Upper lobe of left lung (tissue), 6 donors: ENCODE measurements around the gene FRMD5. TPM values are rescaled to one million over a fixed set of nuclear protein-coding genes. Genes with fewer than 3 reads are reported as not detected.

ENCODE experiments used
- ATAC-seq, 2 donors: fragments of 200-7000 bp; cut with Tn5 transposase; one replicate each; pipeline ENCODE4 v1.9.1; 2022; ENCODE audit warnings: mild to moderate bottlenecking in 2 of 2, moderate library complexity in 2 of 2; ENCODE audit not compliant: low FRiP score in 2 of 2
- DNase-seq, 2 donors: peaks; one replicate each; pipeline ENCODE4 v3.0.0-alpha.2; 2019 to 2020
- H3K27ac ChIP-seq, 4 donors: fragments of 200-600 bp; sonication (generic); one replicate each; pipeline ENCODE4 v1.5.1; 2016 to 2019
- H3K27me3 ChIP-seq, 4 donors: fragments of 200-600 bp; sonication (generic); one replicate each; pipeline ENCODE4 v1.5.1; 2017 to 2019
- H3K36me3 ChIP-seq, 4 donors: fragments of 200-600 bp; sonication (generic); one replicate each; pipeline ENCODE4 v1.5.1; 2016 to 2019
- H3K4me1 ChIP-seq, 4 donors: fragments of 200-600 bp; sonication (generic); one replicate each; pipeline ENCODE4 v1.5.1; 2018 to 2019
- H3K4me3 ChIP-seq, 4 donors: fragments of 200-600 bp; sonication (generic); one replicate each; pipeline ENCODE4 v1.5.1; 2017 to 2019; ENCODE audit warnings: mild to moderate bottlenecking in 2 of 4, moderate library complexity in 1 of 4
- H3K9me3 ChIP-seq, 4 donors: fragments of 200-600 bp; sonication (generic); one replicate each; pipeline ENCODE4 v1.5.1; 2018 to 2019
- EP300 ChIP-seq, 4 donors: sonication (generic); formaldehyde crosslinking; IDR thresholded peaks; one replicate each; pipeline ENCODE4 v1.5.1; 2017; ENCODE audit warnings: antibody characterized with exemption in 4 of 4, control low read depth in 2 of 4
- POLR2A ChIP-seq, 4 donors: fragments of 450-650 bp; IDR thresholded peaks; one replicate each; pipeline ENCODE4 v1.5.1; 2016 to 2017; ENCODE audit warnings: antibody characterized with exemption in 4 of 4, mild to moderate bottlenecking in 2 of 4
- POLR2AphosphoS5 ChIP-seq, 2 donors: sonication (generic); formaldehyde crosslinking; IDR thresholded peaks; one replicate each; pipeline ENCODE4 v1.5.1; 2017; ENCODE audit warnings: antibody characterized with exemption in 2 of 2
- WGBS, 2 donors: methylation state at CpG; one replicate each; pipeline ENCODE4 v1.1.5; 2017 to 2018; 5-methylcytosine and 5-hydroxymethylcytosine counted together
- total RNA-seq, 6 donors: library from RNA; depleted of rRNA in 4 of 6; stranded (reverse); fragments of >200 nt in 4 of 6; gene quantifications; one replicate each; pipeline versions ENCODE4 v1.1.0 to v1.2.1, GENCODE V29; 2016 to 2021
- TF ChIP-seq, protein P1 (sequence below), 6 experiments: fragments of 450-650 bp in 4 of 6; fragments of 200-600 bp in 2 of 6; sonication (generic) in 2 of 6; IDR thresholded peaks; one replicate each; pipeline ENCODE4 v1.5.1; 2016 to 2019; ENCODE audit warnings: antibody characterized with exemption in 6 of 6
- donor health status: DM: no; HTN: no; CAD: no; lungs with moderate emphysema.
- donor health status: DM: no; HTN: yes; CAD: no; lungs with severe emphysema.

The FRMD5 gene
- total RNA-seq, 6 donors from 2014 or later: 0.15 to 1.3 (median 0.99) TPM; not detected in 2

DNA sequence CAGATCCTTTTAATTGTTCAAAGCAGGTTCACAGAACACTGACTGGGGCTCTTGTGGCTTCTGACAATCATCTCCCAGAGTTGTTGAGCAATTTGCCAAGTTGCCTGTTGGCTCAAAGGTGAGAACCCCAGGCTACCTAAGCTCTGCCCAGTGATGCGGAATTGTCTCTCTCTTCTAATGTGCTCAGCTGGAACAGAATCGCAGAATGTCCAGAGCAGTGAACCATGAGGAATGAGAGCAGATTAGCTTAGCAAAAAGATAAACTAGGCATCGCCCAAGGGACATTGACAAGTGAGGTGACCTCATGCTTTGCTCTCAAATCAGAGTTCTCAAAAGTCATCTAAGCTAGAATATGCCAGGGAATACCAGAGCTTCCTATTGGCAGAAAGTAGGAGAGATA, 220.2 kb downstream of the FRMD5 start:
- DNase-seq: no peak
- H3K4me1 ChIP-seq: no peaks in the 10 kb centered on the region
- no peaks in the 10 kb centered on the region for H3K36me3 ChIP-seq
- no peak overlapping the region for H3K27ac ChIP-seq
- 73 to 74% methylated on average over 3 of the region's 3 CpGs for WGBS, 2 donors
- H3K9me3 ChIP-seq: peaks cover 0 to 4% (median 0%) of the 10 kb centered on the region in 4 donors
- no peak for TF ChIP-seq EP300 (IDR thresholded peaks at IDR 0.05)
- no peak for TF ChIP-seq POLR2AphosphoS5 (IDR thresholded peaks at IDR 0.05)
- TF ChIP-seq POLR2A (IDR thresholded peaks at IDR 0.05): no peak
- TF ChIP-seq, protein P1, sequence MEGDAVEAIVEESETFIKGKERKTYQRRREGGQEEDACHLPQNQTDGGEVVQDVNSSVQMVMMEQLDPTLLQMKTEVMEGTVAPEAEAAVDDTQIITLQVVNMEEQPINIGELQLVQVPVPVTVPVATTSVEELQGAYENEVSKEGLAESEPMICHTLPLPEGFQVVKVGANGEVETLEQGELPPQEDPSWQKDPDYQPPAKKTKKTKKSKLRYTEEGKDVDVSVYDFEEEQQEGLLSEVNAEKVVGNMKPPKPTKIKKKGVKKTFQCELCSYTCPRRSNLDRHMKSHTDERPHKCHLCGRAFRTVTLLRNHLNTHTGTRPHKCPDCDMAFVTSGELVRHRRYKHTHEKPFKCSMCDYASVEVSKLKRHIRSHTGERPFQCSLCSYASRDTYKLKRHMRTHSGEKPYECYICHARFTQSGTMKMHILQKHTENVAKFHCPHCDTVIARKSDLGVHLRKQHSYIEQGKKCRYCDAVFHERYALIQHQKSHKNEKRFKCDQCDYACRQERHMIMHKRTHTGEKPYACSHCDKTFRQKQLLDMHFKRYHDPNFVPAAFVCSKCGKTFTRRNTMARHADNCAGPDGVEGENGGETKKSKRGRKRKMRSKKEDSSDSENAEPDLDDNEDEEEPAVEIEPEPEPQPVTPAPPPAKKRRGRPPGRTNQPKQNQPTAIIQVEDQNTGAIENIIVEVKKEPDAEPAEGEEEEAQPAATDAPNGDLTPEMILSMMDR (IDR thresholded peaks at IDR 0.05): no peak
- no peak overlapping the region for H3K4me3 ChIP-seq
- ATAC-seq: no peak
- no peaks in the 10 kb centered on the region for H3K27me3 ChIP-seq

DNA sequence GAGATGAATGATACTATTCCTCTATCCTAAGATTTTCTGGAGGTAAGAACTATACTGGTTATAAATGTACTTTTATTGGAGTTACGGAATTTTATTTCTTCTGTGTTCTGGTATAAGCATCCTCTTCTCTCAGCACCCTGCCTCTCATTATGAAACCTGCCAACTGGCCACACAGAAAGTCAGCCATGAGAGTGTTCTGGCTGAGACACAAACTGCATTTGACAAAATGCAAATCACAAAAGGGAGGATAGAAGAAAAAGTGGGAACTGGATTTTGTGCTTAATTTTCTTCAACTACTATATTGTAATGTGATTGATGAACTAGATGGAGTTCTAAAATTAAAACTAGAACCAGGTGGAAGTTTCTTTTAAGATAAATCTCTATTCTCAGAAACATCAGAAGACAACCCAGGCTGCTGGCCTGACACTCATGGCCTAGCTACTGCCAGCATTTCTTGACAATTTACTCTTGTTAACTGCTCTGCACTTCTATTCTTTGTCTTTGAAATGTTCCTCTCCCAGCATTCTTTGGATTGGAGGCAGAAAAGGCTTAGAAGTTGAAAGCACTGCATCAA, 225.2 kb downstream of the FRMD5 start:
- 88 to 94% methylated on average over 1 of the region's 1 CpG for WGBS, 2 donors
- DNase-seq (no peak), ATAC-seq (no peak)

DNA sequence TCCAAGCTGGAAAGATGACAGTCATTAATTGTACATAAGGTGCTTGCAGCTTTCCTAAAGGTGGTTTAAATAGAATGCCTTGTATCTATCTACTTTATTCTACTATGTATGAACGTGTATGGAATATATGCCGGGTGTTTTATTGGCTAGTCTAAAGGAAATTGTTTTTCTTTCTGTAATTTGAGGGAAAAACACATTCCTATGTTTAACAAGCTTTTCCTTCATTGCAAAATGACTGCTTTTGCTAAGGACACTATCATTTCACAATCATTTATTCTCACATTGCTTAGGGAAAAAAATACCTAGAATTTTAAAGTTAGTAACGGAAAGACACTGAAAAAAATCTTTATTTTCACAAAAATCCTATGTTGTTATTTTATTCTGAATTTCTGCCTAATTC, 226.5 kb downstream of the FRMD5 start:
- DNase-seq (no peak), ATAC-seq (no peak)
- 71 to 82% methylated on average over 3 of the region's 3 CpGs for WGBS, 2 donors
- TF ChIP-seq POLR2A (IDR thresholded peaks at IDR 0.05) (no peak), POLR2AphosphoS5 (IDR thresholded peaks at IDR 0.05) (no peak), EP300 (IDR thresholded peaks at IDR 0.05) (no peak)
- TF ChIP-seq, protein P1 (IDR thresholded peaks at IDR 0.05): no peak
- Histone ChIP-seq H3K9me3 (no peaks in the 10 kb centered on the region), H3K4me3 (no peak overlapping the region), H3K36me3 (no peaks in the 10 kb centered on the region), H3K27ac (no peak overlapping the region), H3K4me1 (no peaks in the 10 kb centered on the region), H3K27me3 (no peaks in the 10 kb centered on the region)

More for the DNA sequence above, 225.2 kb downstream of the FRMD5 start:
- Histone ChIP-seq H3K4me1 (no peaks in the 10 kb centered on the region), H3K36me3 (no peaks in the 10 kb centered on the region), H3K4me3 (no peak overlapping the region), H3K9me3 (no peaks in the 10 kb centered on the region), H3K27ac (no peak overlapping the region), H3K27me3 (no peaks in the 10 kb centered on the region)
- no peak for TF ChIP-seq POLR2AphosphoS5 (IDR thresholded peaks at IDR 0.05)
- TF ChIP-seq POLR2A (IDR thresholded peaks at IDR 0.05): no peak
- no peak for TF ChIP-seq EP300 (IDR thresholded peaks at IDR 0.05)
- TF ChIP-seq, protein P1 (IDR thresholded peaks at IDR 0.05): no peak

DNA sequence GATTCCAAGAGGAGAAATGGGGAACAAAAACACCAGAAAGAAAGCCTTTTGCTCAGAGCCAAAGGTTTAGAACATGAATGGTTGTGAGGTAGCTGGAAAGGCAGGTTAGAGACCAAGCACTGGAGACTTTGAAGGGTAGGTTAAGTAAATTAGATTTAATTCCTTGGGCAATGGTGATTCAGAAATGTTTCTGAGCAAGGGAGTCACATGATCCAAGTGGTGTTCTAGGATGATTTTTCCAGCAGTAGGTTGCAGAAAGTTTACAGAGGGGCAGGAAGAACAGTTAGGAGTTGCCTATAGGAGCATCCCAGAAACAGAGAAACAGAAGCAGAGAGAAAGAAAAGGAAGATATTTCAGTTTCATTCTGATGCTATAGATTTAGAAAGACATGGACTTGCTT, 228.4 kb downstream of the FRMD5 start:
- H3K27me3 ChIP-seq: no peaks in the 10 kb centered on the region
- no peaks in the 10 kb centered on the region for H3K4me1 ChIP-seq
- no peaks in the 10 kb centered on the region for H3K9me3 ChIP-seq
- no peak overlapping the region for H3K4me3 ChIP-seq
- DNase-seq: no peak
- TF ChIP-seq POLR2A (IDR thresholded peaks at IDR 0.05): no peak
- TF ChIP-seq, protein P1 (IDR thresholded peaks at IDR 0.05): no peak
- TF ChIP-seq EP300 (IDR thresholded peaks at IDR 0.05): no peak
- TF ChIP-seq POLR2AphosphoS5 (IDR thresholded peaks at IDR 0.05): no peak
- no peaks in the 10 kb centered on the region for H3K36me3 ChIP-seq
- H3K27ac ChIP-seq: no peak overlapping the region
- ATAC-seq: no peak

DNA sequence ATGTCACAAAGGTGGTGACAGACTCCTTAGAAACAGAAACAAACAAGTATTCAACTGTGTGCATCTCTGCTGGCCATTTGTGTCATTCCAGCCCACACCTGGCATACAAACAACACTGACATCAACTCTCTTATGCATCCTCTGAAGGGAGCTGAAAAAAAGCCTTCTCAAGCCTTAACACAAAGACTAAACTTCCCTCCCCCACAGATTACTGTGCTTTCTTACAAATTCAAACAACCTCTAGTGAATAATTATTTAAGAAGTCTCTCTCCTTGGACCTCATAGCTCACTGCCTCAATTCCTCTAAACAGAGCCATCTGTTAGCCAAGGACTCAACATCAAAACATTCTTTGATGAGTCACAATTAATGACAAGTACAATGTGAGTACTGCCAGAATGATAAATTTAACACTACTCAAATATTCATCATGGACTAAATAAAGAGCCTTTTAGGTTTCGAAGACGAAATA, 236.2 kb downstream of the FRMD5 start:
- 58 to 70% methylated on average over 2 of the region's 2 CpGs for WGBS, 2 donors
- H3K27ac ChIP-seq: no peak overlapping the region
- no peaks in the 10 kb centered on the region for H3K9me3 ChIP-seq
- H3K27me3 ChIP-seq: no peaks in the 10 kb centered on the region
- H3K36me3 ChIP-seq: no peaks in the 10 kb centered on the region
- DNase-seq (no peak), ATAC-seq (peak in 1 of 2 donors; percentile 62)
- no peaks in the 10 kb centered on the region for H3K4me1 ChIP-seq
- H3K4me3 ChIP-seq: no peak overlapping the region
- TF ChIP-seq POLR2A (IDR thresholded peaks at IDR 0.05): no peak
- TF ChIP-seq, protein P1 (IDR thresholded peaks at IDR 0.05): no peak
- TF ChIP-seq POLR2AphosphoS5 (IDR thresholded peaks at IDR 0.05): no peak
- TF ChIP-seq EP300 (IDR thresholded peaks at IDR 0.05): no peak
